Tibial nerve (tissue), 3 donors: ENCODE data around the gene C7orf33.

Experiments used
- CTCF ChIP-seq, 5 experiments: fragments of 200-600 bp in 3 of 5; fragments of 450-650 bp in 2 of 5; sonication (generic) in 3 of 5; IDR thresholded peaks; one replicate each; pipeline ENCODE4 v1.5.1; 2016 to 2019; ENCODE audit warnings: antibody characterized with exemption in 5 of 5, mild to moderate bottlenecking in 3 of 5, moderate library complexity in 2 of 5
- POLR2A ChIP-seq, 2 donors: fragments of 450-650 bp; IDR thresholded peaks; one replicate each; pipeline ENCODE4 v1.6.1; 2017; ENCODE audit warnings: antibody characterized with exemption in 2 of 2, mild to moderate bottlenecking in 2 of 2, moderate library complexity in 2 of 2

DNA sequence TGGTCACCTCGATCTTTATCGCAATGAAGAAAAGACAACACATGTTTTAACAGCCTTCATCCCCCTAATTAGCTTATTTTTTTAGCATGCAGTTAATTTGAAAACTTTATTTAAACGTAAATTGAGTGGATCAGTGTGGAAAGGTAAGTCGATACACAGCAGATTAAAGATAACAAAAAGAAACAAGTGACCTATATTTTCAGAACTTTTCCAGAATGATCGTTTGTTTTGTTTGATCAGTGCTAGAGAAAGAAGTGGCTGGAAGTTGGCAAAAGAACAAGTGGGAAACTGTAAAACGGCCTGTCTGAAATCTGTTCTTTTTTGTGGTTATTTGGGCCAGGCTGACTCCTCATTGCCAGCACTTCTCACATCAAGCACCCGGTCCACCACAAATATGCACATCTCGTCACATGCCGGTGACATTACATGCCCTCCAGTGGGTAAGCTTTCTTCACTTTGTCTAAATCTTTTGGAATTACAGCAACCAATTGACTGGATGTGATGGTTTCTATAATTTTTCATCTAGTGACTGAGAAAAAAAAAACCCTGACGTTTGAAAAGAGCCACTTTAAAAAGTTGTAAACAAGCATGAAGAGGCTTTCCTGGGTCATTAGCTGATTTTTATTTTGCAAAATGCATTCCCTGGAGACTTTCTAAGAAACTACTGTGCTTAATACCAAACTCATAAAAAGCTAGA, 33.2 kb downstream of the C7orf33 start:
- no peak for TF ChIP-seq CTCF (IDR thresholded peaks at IDR 0.05)
- no peak for TF ChIP-seq POLR2A (IDR thresholded peaks at IDR 0.05)
